HG02588 (cell line): ENCODE data around the gene VPS8.
"Not testable (repeated sequence)": the region's sequence is repeated elsewhere in the genome, so short reads cannot be mapped to it uniquely, and the experiment has no call there.

Source experiments
- ATAC-seq: cut with Tn5 transposase; IDR thresholded peaks from one replicate; pipeline ENCODE4 v1.9.1; 2021; ENCODE audit warnings: mild to moderate bottlenecking, moderate library complexity; ENCODE audit not compliant: unreplicated experiment

The VPS8 gene

DNA sequence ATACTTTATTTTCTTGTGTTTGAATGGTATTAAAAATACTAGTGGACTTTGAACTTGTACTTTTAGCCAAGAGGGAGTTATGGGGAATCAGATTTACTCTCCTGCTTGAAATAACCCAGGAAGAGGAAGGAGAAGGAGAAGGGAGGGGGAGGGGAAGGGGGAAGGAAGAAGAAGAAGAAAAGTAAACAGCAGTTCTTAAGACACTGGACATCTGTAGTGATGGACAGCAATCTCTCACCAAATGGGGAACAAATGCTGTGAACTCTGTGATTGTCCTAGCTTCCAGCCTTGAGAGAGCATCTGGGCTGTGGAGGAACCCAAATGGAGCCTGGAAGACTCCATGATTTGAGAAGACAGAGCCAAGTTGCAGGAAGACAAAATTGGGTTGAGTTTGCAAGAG is 52.0 kb downstream of the VPS8 start:
- no peak for ATAC-seq

DNA sequence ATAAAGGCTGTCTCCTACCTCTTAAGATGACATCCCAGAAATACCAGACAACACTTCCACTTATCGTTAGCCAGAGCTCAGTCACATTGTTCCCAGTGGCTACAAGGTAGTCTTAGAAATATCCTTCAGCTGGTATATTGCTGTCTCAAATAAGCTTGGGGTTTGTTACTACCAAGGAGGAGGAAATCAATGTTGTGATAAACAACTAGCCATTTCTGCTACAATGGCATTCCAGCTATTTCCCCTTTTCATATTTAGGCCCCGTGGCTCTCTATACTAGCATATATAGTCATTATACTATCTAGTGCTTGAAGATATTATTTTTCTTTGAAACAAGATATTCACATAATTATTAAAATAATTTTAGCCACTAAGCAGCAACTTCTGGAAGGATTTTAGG is 56.5 kb downstream of the VPS8 start:
- no peak for ATAC-seq

DNA sequence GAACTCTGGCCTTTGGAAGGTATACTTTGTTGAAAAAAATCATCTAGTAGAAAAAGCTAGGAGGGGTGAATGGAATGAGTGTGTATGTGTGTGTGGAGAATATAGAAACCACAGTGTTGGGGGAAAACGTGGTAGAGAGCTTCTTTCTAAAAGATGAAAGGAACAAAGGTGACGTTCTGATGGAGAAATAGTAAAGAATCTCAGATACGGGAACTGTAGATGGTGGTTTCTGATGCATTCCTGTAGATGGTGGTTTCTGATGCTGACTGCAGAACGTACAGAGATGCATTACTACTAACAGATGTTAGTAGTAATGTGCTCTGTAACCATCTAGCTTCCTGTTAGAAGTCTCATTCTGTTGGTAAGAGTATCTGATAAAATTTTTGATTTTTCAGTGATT is 60.2 kb downstream of the VPS8 start:
- no peak for ATAC-seq

DNA sequence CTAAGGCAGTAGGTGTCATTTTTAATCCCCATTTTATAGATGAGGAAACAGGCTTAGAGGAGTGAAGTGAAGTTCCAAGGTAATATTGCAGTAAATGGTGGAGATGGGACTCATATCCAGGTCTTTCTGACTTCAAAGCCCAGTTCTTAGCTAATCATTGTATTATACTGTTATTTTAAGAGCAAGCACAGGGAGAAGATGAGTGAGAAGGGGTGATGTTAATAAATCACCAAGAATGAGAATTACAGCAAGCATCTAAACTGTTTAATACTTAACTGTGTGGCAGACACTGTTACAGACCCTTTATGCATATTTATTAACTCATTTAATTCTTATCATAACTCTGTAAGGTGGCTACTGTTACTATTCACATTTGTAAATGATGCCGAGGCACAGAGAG is 61.2 kb downstream of the VPS8 start:
- no peak for ATAC-seq

DNA sequence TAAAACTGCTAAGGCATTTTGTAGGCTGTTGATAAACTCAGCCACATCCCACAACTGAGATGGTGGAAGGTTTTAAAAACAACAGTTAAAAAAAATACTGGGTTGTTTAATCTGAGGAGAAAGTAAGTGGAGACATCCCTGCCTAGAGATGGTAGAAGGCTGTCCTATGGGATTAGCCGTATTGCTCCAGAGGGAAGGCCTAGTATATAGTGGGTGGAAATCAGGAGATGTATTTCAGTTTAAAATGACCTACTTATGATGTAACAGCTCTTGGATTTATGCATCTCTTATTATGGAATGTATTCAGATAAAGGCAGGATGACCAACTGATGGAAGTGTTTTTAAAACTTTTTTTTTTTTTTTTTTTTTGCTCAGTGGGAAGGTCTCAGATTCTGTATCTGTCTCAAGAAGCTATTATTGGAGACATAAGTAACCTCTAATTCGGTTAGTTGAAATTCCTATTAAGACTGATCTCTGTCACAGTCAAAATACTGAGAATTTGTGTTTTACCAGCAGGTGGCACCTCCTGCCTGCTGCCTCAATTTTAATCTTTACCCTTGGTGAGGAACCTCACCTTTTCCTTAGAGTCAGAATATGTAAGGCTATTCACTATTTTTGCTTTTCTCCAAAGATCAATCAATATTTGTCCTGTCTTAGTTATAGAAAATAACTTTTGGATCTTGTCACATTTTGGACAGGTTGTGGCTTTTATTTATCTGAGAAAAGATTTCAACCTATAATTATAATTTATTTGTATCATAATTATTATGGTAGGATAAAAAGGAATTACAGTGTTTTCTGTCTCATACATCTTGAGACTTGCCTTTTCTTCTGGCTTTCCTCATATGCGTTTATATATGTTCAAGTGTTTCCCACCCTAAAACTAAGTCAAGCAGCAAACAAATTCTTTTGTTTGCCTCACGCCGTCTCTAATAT is 63.0 kb downstream of the VPS8 start:
- no peak for ATAC-seq

DNA sequence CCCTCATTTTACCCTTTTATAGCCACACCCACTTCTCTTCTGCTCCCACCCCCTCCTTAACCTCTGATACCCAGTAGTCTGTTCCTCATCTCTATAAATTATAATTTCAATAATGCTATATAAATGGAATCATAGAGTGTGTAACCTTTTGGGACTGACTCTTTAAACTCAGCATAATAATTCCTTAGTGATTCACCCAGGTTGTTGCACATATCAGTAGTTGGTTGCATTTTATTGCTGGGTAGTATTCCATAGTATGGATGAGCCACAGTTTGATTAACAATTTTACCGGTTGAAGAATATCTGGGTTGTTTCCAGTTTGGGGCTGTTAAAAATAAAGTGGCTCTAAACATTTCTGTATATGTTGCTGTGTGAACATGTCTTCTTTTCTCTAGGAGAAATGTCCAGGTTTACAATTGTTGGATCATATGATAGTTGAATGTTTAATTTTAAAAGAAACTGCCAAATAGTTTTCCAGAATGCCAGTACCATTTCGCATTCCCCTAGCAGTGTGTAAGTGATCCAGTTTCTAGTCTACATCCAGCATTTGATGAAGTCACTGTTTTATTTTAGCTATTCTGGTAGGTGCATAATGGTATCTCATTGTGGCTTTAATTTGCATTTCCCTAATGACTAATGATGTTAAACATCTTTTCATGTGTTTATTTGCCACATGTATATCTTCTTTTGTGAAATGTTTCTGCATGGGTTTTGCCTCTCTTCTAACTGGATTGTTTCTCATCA is 68.5 kb downstream of the VPS8 start:
- no peak for ATAC-seq

DNA sequence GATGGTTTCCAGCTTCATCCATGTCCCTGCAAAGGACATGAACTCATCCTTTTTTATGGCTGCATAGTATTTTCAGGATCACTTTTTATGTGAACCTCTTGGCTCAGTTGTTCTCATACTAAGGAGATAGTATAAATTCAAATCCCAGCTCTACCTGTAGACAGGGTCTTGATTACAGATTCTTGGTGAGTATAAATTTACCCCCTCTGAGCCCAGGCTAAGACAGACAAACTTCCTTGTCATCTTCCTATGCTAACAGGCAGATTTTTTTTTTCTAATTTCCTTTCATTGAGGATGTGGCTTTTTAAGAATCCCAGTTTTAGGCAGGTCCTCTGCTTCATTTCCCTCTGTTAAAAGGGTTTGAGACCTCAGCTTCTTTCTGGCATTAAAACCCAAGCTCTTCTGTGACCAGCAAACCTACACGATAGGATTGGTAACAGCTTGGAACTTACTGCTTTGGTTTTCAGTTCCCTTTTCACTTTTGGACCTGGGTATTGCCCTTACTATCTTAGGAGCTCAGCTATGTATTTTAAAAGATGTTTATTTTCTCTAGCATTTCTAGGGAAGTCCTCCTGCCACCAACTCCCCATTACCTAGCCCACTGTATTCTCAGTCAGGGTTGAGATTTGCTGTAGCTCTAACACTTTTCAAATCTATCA is 72.5 kb downstream of the VPS8 start:
- peak; percentile 99 for ATAC-seq

DNA sequence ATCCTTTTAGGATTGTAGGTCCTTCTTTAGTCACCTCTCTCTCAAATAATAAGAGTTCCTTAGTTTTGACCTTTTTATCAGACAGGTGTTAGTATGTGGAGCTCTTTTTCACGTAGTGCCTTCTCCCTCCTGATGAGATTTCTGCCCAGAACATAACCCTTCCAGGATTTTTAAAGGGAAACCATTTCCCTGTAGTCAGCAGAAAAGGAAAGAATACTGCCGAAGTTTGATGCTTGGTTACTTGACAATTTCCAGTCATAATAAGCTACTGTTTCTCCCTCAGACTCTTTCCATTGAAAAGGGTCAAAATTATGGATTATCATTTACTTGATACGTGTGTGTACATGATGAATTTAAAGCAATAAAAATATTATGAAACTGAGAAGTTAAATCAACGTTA is 73.1 kb downstream of the VPS8 start:
- ATAC-seq, result no peak

DNA sequence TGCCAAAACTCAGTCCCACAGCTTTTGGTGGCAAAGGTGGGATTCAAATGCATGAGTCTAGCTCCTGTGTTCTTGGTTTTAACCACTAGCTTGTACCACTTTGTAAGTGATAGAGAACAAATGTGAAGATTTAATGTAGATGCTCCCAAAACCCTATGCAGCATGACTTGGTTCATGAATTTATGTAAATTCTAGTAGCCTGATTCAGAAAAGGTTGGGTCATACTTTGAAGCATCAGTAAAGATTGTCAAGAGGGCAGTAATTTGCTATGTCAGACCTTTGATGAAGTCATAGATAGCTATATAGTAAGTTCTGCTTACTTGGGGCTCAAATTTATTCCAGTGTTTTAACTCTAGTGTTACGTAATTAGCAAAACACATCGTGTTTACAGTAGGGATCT is 75.6 kb downstream of the VPS8 start:
- no peak for ATAC-seq

DNA sequence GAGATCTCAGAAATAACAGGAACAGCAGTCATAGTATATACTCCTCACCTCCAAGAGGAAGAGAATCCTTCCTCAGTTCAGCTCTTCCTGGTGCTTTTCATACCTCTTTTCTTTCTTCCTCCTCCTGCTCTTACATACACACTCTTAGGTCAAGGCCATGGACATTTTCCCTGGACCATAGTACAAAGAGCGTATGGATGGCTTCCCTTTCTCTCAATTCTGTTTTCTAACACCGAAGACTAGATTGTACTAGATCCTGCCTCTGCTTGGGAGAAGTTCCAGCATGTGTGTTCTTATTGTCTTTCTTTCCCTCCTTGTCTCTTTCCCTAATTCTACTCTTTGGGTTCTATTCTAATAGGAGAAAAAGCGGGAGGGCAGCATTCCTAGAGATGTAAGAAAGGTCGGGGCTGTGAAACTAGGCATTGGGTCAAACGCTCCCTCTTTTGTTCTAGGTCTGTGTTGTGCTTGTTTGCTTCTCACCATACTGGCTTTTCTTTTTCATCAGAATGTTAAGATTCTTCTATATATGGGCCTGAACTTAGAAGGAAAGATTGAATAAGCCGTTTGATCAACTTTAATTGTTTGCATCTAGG is 77.4 kb downstream of the VPS8 start:
- ATAC-seq, result no peak

DNA sequence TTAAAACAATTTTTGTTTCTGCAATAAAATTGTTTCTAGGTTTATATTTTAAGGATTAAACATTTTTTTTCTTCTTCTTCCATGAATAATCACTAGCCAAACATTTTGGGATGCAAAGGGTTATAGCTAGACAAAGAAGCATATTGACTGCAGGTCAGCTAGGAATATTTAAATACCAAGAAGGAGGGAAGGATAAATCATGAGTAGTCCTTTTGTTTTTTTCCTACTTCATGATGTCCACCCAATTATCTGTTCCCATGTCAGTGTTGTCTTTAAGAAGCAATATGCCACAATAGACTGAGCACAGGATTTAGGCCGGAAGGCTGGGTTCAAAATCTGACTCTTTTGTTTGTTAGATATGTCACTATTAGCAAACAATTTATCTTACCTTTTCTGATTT is 82.1 kb downstream of the VPS8 start:
- ATAC-seq, result no peak

DNA sequence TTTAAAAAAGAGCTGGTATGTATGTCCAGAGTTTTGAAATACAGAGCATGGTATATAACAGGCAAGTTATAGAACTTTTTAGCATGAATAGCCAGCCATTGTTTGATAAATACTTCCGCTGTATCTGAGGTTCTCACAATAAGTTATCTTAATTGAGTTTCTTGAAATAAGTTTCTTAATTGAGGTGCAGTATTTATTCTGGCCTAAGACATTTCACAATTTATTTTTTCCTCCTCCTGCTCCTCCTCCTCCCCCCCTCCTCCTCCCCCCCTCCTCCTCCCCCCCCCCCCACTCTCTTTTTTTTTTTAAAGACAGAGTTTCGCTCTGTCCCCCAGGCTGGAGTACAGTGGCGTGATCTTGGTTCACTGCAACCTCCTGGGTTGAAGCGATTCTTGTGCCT is 83.4 kb downstream of the VPS8 start:
- ATAC-seq, result no peak

DNA sequence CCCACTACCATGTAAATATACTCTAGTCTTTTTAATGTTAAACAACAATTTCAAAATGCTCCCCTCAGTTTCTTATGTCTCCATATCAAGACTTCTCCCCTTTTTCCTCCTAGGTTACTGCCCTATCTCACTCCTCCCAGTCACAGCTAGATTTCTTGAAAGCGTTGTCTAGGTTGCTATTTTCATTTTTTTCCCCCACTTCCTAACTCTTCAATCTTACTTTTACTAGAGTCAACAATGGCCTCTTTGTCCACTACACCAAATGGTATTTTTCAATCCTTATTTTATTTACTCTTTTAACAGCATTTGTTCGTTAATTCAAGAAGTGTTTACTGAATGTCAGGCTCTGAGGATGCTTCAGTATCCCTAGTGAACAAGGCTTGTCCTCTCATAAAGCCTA is 84.4 kb downstream of the VPS8 start:
- no peak for ATAC-seq

DNA sequence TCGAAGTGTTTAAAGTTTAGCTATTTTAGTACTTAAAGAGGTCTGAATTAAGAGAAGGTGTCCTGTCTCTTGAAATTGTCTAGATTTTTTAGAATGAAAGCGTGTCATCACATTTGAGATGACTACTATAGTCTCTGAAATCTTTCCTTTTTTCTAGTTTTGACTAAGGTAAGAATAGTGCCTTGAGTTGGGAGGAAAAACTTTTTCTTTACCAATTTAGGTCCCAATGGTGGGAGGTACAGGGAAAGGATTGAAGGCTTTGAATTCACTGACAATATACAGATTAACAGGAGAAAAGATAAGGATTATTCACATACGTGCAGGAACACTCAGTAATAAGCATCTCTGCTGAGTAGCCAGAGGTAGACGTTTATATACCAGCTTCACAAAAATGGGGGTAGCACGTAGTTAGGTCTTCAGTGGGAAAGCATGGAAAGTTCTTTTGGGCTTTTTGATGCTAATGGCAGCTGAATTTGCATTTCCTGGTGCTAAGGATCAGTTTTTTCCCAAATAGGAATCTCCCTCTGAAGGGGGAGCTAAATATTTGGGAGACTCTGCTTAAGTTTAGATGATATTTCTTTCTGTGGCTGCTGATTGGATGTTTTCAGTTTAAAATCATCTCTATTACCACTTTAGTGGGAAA is 88.1 kb downstream of the VPS8 start:
- no peak for ATAC-seq

DNA sequence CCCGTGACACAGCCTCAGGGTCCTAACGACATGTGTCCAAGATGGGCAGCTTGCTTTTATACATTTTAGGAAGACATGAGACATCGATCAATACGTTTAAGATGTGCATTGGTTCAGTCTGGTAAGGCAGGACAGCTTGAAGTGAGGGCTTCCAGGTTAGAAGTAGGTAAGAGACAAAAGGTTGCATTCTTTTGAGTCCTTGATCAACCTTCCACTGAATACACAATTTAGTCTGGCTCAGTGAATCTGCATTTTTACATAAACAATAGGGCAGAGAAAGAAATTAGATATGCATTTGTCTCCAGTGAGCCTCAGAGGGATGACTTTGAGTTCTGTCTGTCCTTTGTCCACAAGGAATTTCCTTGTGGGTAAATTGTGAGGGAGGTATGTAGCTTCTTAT is 95.1 kb downstream of the VPS8 start:
- not testable (repeated sequence) for ATAC-seq

DNA sequence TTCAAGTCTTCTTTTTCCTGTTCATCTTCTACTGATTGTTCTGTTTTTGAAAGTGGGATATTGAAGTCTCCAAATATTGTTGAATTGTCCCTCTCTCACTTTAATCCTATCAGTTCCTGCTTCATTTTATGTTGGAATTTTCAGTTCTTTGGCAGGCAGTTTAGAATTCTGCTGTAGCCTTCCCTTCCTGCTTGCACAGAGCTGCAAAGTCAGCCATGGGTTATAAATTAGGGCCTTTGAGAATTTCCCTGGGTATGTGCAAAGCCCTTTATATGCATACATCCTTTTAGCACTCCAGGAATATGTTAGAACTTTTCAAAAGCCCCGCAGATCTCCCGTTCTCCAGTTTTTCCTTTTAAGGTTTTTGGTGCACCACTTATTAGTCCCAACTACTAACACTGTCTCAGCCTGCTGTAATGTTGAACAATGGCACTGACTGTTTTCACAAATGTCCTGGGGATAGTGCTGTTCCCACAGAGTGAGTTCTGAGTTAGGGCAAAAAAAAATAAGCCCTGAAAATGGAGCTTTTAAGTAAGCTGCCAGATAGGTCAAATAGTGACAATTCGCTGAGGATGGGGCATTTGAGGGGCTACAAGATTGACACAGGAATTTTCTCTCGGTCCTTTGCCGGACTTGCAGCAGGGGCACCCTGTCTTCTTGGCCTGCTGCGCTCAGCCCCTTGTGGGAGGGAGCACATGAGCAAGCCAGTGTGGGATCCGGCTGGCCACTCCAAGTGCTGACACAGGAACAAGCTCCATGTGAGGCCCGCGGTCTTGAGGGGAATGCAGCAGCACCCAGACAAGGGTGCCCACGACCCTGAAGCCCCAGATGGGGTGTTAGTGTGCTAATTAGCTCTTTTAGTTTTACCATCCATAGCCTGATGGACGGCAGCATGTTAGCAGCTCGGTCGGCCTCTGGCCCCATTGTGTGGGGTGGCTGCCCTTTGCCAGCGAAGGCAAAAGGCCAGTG is 96.0 kb downstream of the VPS8 start:
- ATAC-seq, result no peak

DNA sequence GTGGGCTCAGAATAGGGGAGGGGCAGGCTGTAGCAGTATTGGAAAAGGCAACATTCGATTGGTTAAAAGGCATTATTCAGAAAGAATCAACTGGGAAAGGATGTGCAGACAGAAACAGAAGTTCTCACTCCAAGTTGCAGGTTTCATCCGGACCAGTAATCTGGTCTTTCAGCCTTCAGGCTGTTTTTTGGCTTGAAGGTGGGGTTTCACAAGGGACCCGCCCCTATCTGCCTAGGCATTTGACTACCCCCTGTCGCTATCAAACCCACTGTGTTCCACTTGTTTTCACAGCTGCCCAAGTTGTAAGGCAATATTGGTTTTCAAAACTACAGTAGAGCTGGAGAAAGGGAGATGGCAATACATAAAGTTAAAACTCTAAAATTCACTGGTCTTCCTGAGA is 96.9 kb downstream of the VPS8 start:
- no peak for ATAC-seq

DNA sequence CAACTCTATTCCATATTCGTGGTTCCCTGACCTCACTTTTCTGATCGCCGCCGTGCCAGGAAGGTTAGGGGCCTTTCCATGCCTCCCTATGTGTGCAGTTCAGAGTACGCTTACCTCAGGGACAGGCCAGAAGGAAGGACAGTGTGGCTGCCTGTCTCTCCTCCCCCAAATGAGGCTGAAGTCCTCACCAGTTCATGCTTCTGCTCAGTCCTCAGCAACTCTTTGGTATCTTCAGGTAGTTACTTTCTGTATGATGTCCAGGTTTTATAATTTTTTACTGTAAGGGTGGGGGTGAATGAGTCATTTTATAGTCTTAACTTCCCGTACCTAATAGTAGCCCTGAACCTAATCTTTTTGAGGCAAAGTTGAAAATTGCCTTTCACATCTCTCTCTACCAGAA is 98.7 kb downstream of the VPS8 start:
- no peak for ATAC-seq

DNA sequence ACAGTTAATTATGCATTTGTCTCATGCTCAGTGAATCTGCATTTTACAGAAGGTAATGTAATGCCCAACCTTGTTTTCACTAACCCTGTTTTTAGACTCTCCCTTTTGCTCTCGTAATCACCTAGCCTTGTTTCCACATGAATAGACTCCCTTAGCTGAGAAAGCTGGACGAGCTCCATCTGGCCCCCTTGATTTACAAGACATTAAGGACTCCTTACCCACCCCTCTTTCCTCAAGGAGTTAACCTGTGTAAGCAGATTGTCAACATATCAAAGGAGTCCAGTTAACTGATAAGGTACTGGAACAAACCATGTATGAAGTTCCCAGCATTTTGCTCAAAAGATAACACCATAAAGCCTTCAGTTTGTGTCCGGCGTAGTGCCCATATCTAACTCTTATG is 99.6 kb downstream of the VPS8 start:
- ATAC-seq, result no peak

DNA sequence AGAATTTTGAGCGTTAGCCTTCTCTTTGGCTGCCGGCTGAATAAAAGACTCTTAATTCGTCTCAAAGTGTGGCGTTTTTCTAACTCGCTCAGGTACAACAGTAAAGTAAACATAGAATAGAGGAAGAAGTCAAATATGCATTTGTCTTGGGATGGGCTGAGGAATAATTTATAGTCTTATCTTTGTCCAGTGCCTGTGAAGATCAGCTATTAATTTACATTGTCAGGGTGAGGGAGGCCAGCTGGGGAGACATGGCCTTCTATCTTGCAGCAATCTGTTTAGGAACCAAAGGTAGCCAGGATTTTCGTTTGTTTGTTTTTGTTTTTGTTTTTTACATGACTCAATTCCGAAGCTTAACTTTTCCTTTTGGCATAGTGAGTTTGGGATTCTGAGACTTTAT is 100.2 kb downstream of the VPS8 start:
- ATAC-seq, result no peak
